Fibroblast of pulmonary artery (primary cell): ENCODE measurements around the gene ST6GALNAC3.

Source experiments
- DNase-seq: peaks from one replicate; pipeline ENCODE4 v3.0.0-alpha.2; 2010; ENCODE audit warnings: low read depth
- H3K4me3 ChIP-seq: replicated peaks from 2 replicates; pipeline ENCODE4 v1.5.1; 2011; ENCODE audit warnings: low read depth, mild to moderate bottlenecking, control low read depth, low read length, moderate library complexity
- CTCF ChIP-seq: IDR thresholded peaks from 2 replicates; pipeline ENCODE4 v1.5.1; 2011; ENCODE audit warnings: mild to moderate bottlenecking, control low read depth, low read length, inconsistent platforms; ENCODE audit errors: missing control alignments

Gene ST6GALNAC3

GRCh38 chr1:76291737-76292136, 217.2 kb downstream of the ST6GALNAC3 start:
- no peak for TF ChIP-seq CTCF
- no peak for DNase-seq
- H3K4me3 ChIP-seq, result no peak overlapping the region

- H3K4me3 ChIP-seq, result no peak overlapping the region
- TF ChIP-seq CTCF, result no peak
- DNase-seq, result no peak
Measured at GRCh38 chr1:76292418-76293184, 218.1 kb downstream of the ST6GALNAC3 start.

GRCh38 chr1:76293831-76294230, 219.3 kb downstream of the ST6GALNAC3 start:
- no peak for DNase-seq
- no peak for TF ChIP-seq CTCF
- no peak overlapping the region for H3K4me3 ChIP-seq

GRCh38 chr1:76294482-76295194, 220.1 kb downstream of the ST6GALNAC3 start:
- no peak overlapping the region for H3K4me3 ChIP-seq
- no peak for TF ChIP-seq CTCF
- DNase-seq, result no peak

- TF ChIP-seq CTCF, result no peak
- H3K4me3 ChIP-seq, result no peak overlapping the region
- no peak for DNase-seq
Measured at GRCh38 chr1:76298399-76298798, 223.9 kb downstream of the ST6GALNAC3 start.

- H3K4me3 ChIP-seq, result no peak overlapping the region
- no peak for TF ChIP-seq CTCF
- DNase-seq, result no peak
Measured at GRCh38 chr1:76299036-76299435, 224.5 kb downstream of the ST6GALNAC3 start.
